Measurements from ENCODE around the gene ZNHIT1.

ZNHIT1 gene

GRCh38 chr7:101241443-101242349 lies 23.7 kb downstream of the ZNHIT1 start:
- DNase-seq (ENCODE audit: low spot score) = no peak
- CTCF ChIA-PET = interaction anchor here (0.7 to 1.0 kb wide), 4 partner anchors 25 to 98 kb away, joined by 3 to 6 read pairs (median 3); partner anchors contain the start of gene PLOD3
- POLR2A ChIA-PET (ENCODE audit: low non-redundant PET) = interaction anchor here (0.6 kb wide), 1 partner anchor 706 kb away, joined by 5 read pairs; no protein-coding TSS in a partner anchor
- no peak for TF ChIP-seq CTCF (conservative IDR thresholded peaks at IDR 0.05; ENCODE audit: low read depth)
- peak overlapping the region; percentile 65 for H3K27ac ChIP-seq

DNA sequence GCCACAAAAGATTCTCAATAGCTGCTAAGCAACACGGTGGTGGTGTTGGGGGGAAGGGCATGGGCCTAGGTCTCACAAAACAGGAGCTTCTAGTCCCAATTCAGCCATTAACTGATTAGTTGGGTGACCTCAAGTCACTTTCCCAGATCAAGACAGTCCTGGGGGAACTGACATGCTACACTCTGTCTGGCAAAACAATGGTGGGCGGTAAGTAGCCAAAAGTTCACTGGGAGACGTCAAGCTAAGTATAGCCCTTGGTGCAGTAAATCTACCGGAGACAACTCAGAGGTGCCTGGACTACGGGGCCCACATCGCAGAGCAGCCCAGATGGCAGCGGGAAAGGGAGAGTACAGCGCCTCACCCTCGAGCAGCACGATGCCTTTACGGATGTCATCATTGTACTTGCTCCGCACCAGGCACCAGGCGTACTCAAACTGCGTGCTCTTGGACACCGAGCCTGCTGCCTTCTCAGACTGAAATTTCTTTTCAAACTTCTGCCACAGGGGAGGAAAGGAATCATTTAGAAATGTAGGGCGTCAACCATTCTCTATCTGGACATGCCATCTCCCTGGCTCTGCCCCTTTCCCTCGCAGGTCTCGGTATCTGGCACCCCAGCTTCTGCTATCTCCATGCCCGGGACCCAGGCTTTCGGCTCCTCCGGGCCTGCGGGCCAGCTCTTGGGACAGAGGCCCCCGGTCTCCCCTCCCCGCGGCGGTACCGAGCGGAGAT lies 25.8 kb downstream of the ZNHIT1 start:
- ChIA-PET CTCF (interaction anchor here (0.5 to 3.0 kb wide), 21 partner anchors 9 to 349 kb away, joined by 3 to 20 read pairs (median 4); partner anchors contain the start of genes PLOD3 and ZNHIT1), POLR2A (ENCODE audit: low non-redundant PET) (interaction anchor here (0.8 to 1.0 kb wide), 4 partner anchors 26 to 354 kb away, joined by 3 to 6 read pairs (median 4); partner anchors contain the start of genes AP1S1, PLOD3, UFSP1 and ZNHIT1)
- H3K27ac ChIP-seq = peak overlapping the region; percentile 90
- DNase-seq (ENCODE audit: low spot score) = no peak
- TF ChIP-seq CTCF (conservative IDR thresholded peaks at IDR 0.05; ENCODE audit: low read depth) = no peak

DNA sequence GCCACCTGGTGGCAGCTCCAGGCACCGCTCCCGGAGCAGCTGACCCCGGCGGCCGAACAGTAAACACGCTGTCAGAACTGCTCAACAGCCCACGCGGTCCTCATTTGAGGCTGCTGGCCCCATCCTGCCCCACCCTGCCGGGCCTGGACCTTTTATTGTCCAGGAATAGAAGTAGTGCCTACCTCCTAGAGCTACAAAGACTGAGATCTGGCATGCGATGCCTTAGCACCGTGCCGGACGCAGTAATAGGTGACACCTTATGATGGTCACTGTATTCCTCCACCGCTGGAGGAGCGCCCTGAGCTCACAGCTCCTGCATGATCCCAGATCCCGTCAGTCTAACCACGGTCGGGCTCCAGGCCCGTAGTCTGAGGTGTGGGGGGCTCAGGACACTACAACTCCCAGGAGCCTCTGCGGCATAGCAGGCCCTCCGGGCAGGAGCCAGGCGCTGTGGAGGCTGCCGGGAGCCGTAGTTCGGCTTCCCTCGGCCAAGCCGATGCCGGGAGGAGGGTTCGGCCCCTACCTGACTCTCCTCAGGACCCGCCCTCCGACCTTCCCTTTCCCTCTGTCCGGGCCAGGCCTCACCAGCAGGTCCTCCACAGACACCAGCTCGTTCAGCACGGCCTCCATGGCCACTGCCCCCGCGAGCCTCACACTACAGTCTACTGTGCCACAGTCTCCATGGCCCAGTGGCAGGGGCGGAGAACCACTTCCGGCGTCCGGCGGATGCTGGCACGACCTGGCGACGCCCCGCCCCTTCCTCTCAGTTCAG lies 26.6 kb downstream of the ZNHIT1 start, which contains the start of gene FIS1:
Gene FIS1, minus strand, starts transcription at position 707 of the 772 bp plus-strand sequence. Its CDS starts 77 bp downstream, at position 630.
- ChIA-PET CTCF (interaction anchor here (0.5 to 3.0 kb wide), 17 partner anchors 9 to 350 kb away, joined by 3 to 20 read pairs (median 4); partner anchors contain the start of genes PLOD3 and ZNHIT1), POLR2A (ENCODE audit: low non-redundant PET) (interaction anchor here (0.9 to 1.0 kb wide), 2 partner anchors 27 to 355 kb away, joined by 3 to 6 read pairs; partner anchors contain the start of genes PLOD3, UFSP1 and ZNHIT1)
- TF ChIP-seq CTCF (conservative IDR thresholded peaks at IDR 0.05; ENCODE audit: low read depth) = peak; percentile 98
- peak within 1 kb of the TSS; percentile 90 for H3K27ac ChIP-seq
- peak; percentile 85 for DNase-seq (ENCODE audit: low spot score)

GRCh38 chr7:101245147-101245668 lies 27.2 kb downstream of the ZNHIT1 start:
- peak overlapping the region; percentile 90 for H3K27ac ChIP-seq
- ChIA-PET CTCF (interaction anchor here (0.5 to 3.0 kb wide), 6 partner anchors 9 to 162 kb away, joined by 3 to 12 read pairs (median 3); no protein-coding TSS in a partner anchor), POLR2A (ENCODE audit: low non-redundant PET) (no interaction called here)
- DNase-seq (ENCODE audit: low spot score) = peak; percentile 87
- no peak for TF ChIP-seq CTCF (conservative IDR thresholded peaks at IDR 0.05; ENCODE audit: low read depth)

DNA sequence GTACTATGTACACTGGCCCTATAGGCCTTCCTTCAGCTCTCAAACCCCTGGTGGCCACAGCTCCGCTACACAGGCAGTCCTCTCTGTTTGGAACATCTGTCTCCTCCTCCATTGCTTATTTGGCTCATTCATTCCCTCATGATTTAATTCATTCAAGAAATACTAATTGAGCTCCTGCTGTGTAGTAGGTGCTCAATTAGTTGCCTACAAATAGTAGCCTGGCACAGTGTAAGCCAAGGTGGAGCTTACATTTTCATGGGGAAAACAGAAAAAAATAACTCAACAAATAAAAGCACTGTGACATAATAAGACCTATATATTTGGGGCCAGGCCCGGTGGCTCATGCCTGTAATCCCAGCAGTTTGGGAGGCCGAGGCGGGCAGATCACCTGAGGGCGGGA lies 30.3 kb downstream of the ZNHIT1 start:
- no peak for TF ChIP-seq CTCF (conservative IDR thresholded peaks at IDR 0.05; ENCODE audit: low read depth)
- no peak for DNase-seq (ENCODE audit: low spot score)
- POLR2A ChIA-PET (ENCODE audit: low non-redundant PET) = no interaction called here

More for the DNA sequence above, 30.3 kb downstream of the ZNHIT1 start:
- CTCF ChIA-PET = no interaction called here
- no peak overlapping the region for H3K27ac ChIP-seq

Measured in RWPE1 (cell line).